Neural cell (in vitro differentiated cells): ENCODE data around the gene ROM1. TPM values are rescaled to one million over a fixed set of nuclear protein-coding genes. Genes with fewer than 3 reads are reported as not detected.

Experiments
- H2AFZ ChIP-seq: fragments of 200-600, 300-800 bp; sonication (generic), shearing (Covaris generic); 2 replicates; pipeline ENCODE4 v1.6.0; 2014; ENCODE audit warnings: low read depth, mild to moderate bottlenecking, antibody characterized with exemption, low read length, moderate library complexity
- H3F3A ChIP-seq: fragments of 200-600 bp; shearing (Covaris generic); 2 replicates; pipeline ENCODE4 v1.6.1; 2016; ENCODE audit warnings: mild to moderate bottlenecking, moderate library complexity, mixed read lengths, antibody characterized with exemption, low read length; ENCODE audit not compliant: insufficient read depth, poor library complexity, severe bottlenecking
- H3K27ac ChIP-seq: fragments of 200-600, 300-800 bp; sonication (generic), shearing (Covaris generic); 2 replicates; pipeline ENCODE4 v1.5.1; 2014; ENCODE audit warnings: mild to moderate bottlenecking, low read length, moderate library complexity
- H3K27me3 ChIP-seq: fragments of 300-800, 200-600 bp; sonication (generic), shearing (Covaris generic); 2 replicates; pipeline ENCODE4 v1.6.0; 2014; ENCODE audit warnings: mild to moderate bottlenecking, low read depth, low read length, moderate library complexity; ENCODE audit not compliant: insufficient read depth
- H3K36me3 ChIP-seq: fragments of 300-800, 200-600 bp; sonication (generic), shearing (Covaris generic); 2 replicates; pipeline ENCODE4 v1.5.1; 2014; ENCODE audit warnings: mild to moderate bottlenecking, antibody characterized with exemption, low read length, moderate library complexity; ENCODE audit not compliant: insufficient read depth
- H3K4me2 ChIP-seq: fragments of 300-800, 200-600 bp; sonication (generic), shearing (Covaris generic); 2 replicates; pipeline ENCODE4 v1.6.0; 2014; ENCODE audit warnings: mild to moderate bottlenecking, low read length
- H3K4me3 ChIP-seq: fragments of 300-800, 200-600 bp; sonication (generic), shearing (Covaris generic); 2 replicates; pipeline ENCODE4 v1.5.1; 2014; ENCODE audit warnings: mild to moderate bottlenecking, low read length, moderate library complexity
- H3K79me2 ChIP-seq: fragments of 200-600 bp; shearing (Covaris generic); replicated peaks from 2 replicates; pipeline ENCODE4 v1.6.0; 2014; ENCODE audit warnings: mild to moderate bottlenecking, low read length, moderate library complexity; ENCODE audit not compliant: insufficient read depth
- H3K9ac ChIP-seq: fragments of 300-800, 200-600 bp; sonication (generic), shearing (Covaris generic); 2 replicates; pipeline ENCODE4 v1.6.1; 2016; ENCODE audit warnings: mild to moderate bottlenecking, low read length, mixed read lengths
- H3K9me2 ChIP-seq: fragments of 200-600 bp; shearing (Covaris generic); 2 replicates; pipeline ENCODE4 v1.6.1; 2016; ENCODE audit warnings: mild to moderate bottlenecking, low read length, mixed read lengths; ENCODE audit not compliant: insufficient read depth
- H3K9me3 ChIP-seq: fragments of 200-600, 300-800 bp; sonication (generic), shearing (Covaris generic); 2 replicates; pipeline ENCODE4 v1.6.1; 2016; ENCODE audit warnings: mild to moderate bottlenecking, mixed run types, low read length, moderate library complexity, mixed read lengths
- H4K20me1 ChIP-seq: fragments of 200-600 bp; shearing (Covaris generic); 2 replicates; pipeline ENCODE4 v1.6.1; 2016; ENCODE audit warnings: mild to moderate bottlenecking, mixed run types; ENCODE audit not compliant: insufficient read depth
- CTCF ChIP-seq: fragments of 450-650 bp; IDR thresholded peaks from 2 replicates; pipeline ENCODE4 v1.5.1; 2014; ENCODE audit warnings: antibody characterized with exemption, mild to moderate bottlenecking, moderate library complexity; ENCODE audit not compliant: poor library complexity, severe bottlenecking
- EP300 ChIP-seq: fragments of 450-650 bp; conservative IDR thresholded peaks from 2 replicates; pipeline ENCODE4 v1.6.1; 2014; ENCODE audit warnings: antibody characterized with exemption, mild to moderate bottlenecking, moderate library complexity; ENCODE audit not compliant: poor library complexity, severe bottlenecking
- EZH2 ChIP-seq: fragments of 200-600, 300-800 bp; shearing (Covaris generic), sonication (generic); IDR thresholded peaks from 2 replicates; pipeline ENCODE4 v1.6.1; 2014; ENCODE audit warnings: antibody characterized with exemption, low read length, borderline replicate concordance, mild to moderate bottlenecking; ENCODE audit not compliant: insufficient read depth, poor library complexity, severe bottlenecking
- MXI1 ChIP-seq: fragments of 450-650 bp; conservative IDR thresholded peaks from 2 replicates; pipeline ENCODE4 v1.6.1; 2014; ENCODE audit warnings: antibody characterized with exemption, mild to moderate bottlenecking; ENCODE audit not compliant: poor library complexity, severe bottlenecking
- POLR2AphosphoS5 ChIP-seq: IDR thresholded peaks from 2 replicates; pipeline ENCODE4 v1.6.1; 2012
- RAD21 ChIP-seq: fragments of 450-650 bp; conservative IDR thresholded peaks from 2 replicates; pipeline ENCODE4 v1.6.1; 2014; ENCODE audit warnings: antibody characterized with exemption, mild to moderate bottlenecking, moderate library complexity
- REST ChIP-seq: IDR thresholded peaks from 2 replicates; pipeline ENCODE4 v1.6.1; 2012; ENCODE audit warnings: borderline replicate concordance
- SMC3 ChIP-seq: fragments of 450-650 bp; conservative IDR thresholded peaks from 2 replicates; pipeline ENCODE4 v1.6.1; 2014; ENCODE audit warnings: antibody characterized with exemption, mild to moderate bottlenecking, moderate library complexity; ENCODE audit not compliant: poor library complexity
- TAF1 ChIP-seq: IDR thresholded peaks from 2 replicates; pipeline ENCODE4 v1.6.1; 2012; ENCODE audit warnings: low read depth
- polyA plus RNA-seq: library from polyadenylated mRNA; depleted of rRNA; stranded (reverse); fragments of >200 nt; gene quantifications from 2 replicates; pipeline ENCODE4 v1.2.3, GENCODE V29; 2014

ROM1 gene
- polyA plus RNA-seq, 1 donor from 2014 or later = 0.31 TPM

- H4K20me1 ChIP-seq = no peaks in the 10 kb centered on the region
- H3K27ac ChIP-seq = no peak overlapping the region
- peaks cover 9% of the 10 kb centered on the region for H3K79me2 ChIP-seq
- H3F3A ChIP-seq = no peaks in the 10 kb centered on the region
- no peak overlapping the region for H3K9ac ChIP-seq
- H3K27me3 ChIP-seq = no peaks in the 10 kb centered on the region
- no peak overlapping the region for H3K4me2 ChIP-seq
- H3K9me2 ChIP-seq = no peaks in the 10 kb centered on the region
- no peak overlapping the region for H3K4me3 ChIP-seq
- TF ChIP-seq REST (no peak), EP300 (no peak), POLR2AphosphoS5 (no peak), SMC3 (no peak), RAD21 (no peak), CTCF (no peak), MXI1 (no peak), TAF1 (no peak)
- H3K36me3 ChIP-seq = no peaks in the 10 kb centered on the region
- no peaks in the 10 kb centered on the region for H3K9me3 ChIP-seq
- H2AFZ ChIP-seq = no peak overlapping the region
Observed at GRCh38 chr11:62605467-62605866, 7.6 kb upstream of the ROM1 start.

- H3K4me2 ChIP-seq = no peak overlapping the region
- no peaks in the 10 kb centered on the region for H4K20me1 ChIP-seq
- no peaks in the 10 kb centered on the region for H3F3A ChIP-seq
- H3K79me2 ChIP-seq = peaks cover 5% of the 10 kb centered on the region
- no peak overlapping the region for H3K27ac ChIP-seq
- H3K9ac ChIP-seq = no peak overlapping the region
- H3K27me3 ChIP-seq = no peaks in the 10 kb centered on the region
- H3K9me2 ChIP-seq = no peaks in the 10 kb centered on the region
- H3K36me3 ChIP-seq = no peaks in the 10 kb centered on the region
- no peaks in the 10 kb centered on the region for H3K9me3 ChIP-seq
- no peak overlapping the region for H2AFZ ChIP-seq
- no peak overlapping the region for H3K4me3 ChIP-seq
- TF ChIP-seq POLR2AphosphoS5 (no peak), MXI1 (no peak), CTCF (no peak), EZH2 (no peak), REST (no peak), SMC3 (no peak), TAF1 (no peak), RAD21 (no peak), EP300 (no peak)
Observed at GRCh38 chr11:62605902-62606301, 7.2 kb upstream of the ROM1 start.
